H9 (cell line): ENCODE data around the gene OR8B12. TPM values are rescaled to one million over a fixed set of nuclear protein-coding genes. Genes with fewer than 3 reads are reported as not detected.

Source experiments
- DNase-seq: peaks from one replicate; pipeline ENCODE4 v3.0.0-alpha.2; 2017
- H2AFZ ChIP-seq: one replicate; pipeline ENCODE4 v1.6.1; 2013; ENCODE audit warnings: mild to moderate bottlenecking, low read length, control low read depth, moderate library complexity
- H2AK5ac ChIP-seq: 2 replicates; pipeline ENCODE4 v1.6.1; 2013; ENCODE audit warnings: low read length, control low read depth, mixed read lengths; ENCODE audit not compliant: insufficient read length
- H2BK120ac ChIP-seq: one replicate; pipeline ENCODE4 v1.6.1; 2013; ENCODE audit warnings: low read depth, mild to moderate bottlenecking, low read length, control low read depth, inconsistent platforms; ENCODE audit not compliant: poor library complexity, severe bottlenecking
- H2BK12ac ChIP-seq: 2 replicates; pipeline ENCODE4 v1.6.1; 2013; ENCODE audit warnings: low read length, control low read depth, mixed read lengths, low read depth; ENCODE audit not compliant: insufficient read length
- H2BK15ac ChIP-seq: 2 replicates; pipeline ENCODE4 v1.6.1; 2013; ENCODE audit warnings: low read depth, low read length, control low read depth
- H2BK20ac ChIP-seq: one replicate; pipeline ENCODE4 v1.6.1; 2013; ENCODE audit warnings: low read depth, mild to moderate bottlenecking, low read length, control low read depth, inconsistent platforms; ENCODE audit not compliant: poor library complexity, severe bottlenecking
- H2BK5ac ChIP-seq: 2 replicates; pipeline ENCODE4 v1.6.1; 2013; ENCODE audit warnings: low read length, control low read depth, mixed read lengths; ENCODE audit not compliant: insufficient read length
- H3K14ac ChIP-seq: 2 replicates; pipeline ENCODE4 v1.6.1; 2013; ENCODE audit warnings: low read length, control low read depth; ENCODE audit not compliant: insufficient read depth
- H3K18ac ChIP-seq: 2 replicates; pipeline ENCODE4 v1.6.1; 2013; ENCODE audit warnings: low read depth, mild to moderate bottlenecking, mixed read lengths, low read length, control low read depth; ENCODE audit not compliant: insufficient read length
- H3K23ac ChIP-seq: 2 replicates; pipeline ENCODE4 v1.6.1; 2013; ENCODE audit warnings: low read length, control low read depth, mixed read lengths, low read depth; ENCODE audit not compliant: insufficient read length
- H3K23me2 ChIP-seq: 2 replicates; pipeline ENCODE4 v1.6.1; 2013; ENCODE audit warnings: low read depth, mild to moderate bottlenecking, mixed read lengths, low read length, control low read depth; ENCODE audit not compliant: insufficient read length, poor library complexity, severe bottlenecking
- H3K27ac ChIP-seq: 2 replicates; pipeline ENCODE4 v1.5.1; 2013; ENCODE audit warnings: low read length, control low read depth, mixed read lengths, low read depth; ENCODE audit not compliant: insufficient read length
- H3K27me3 ChIP-seq: 2 replicates; pipeline ENCODE4 v1.6.1; 2013; ENCODE audit warnings: low read length, control low read depth, inconsistent platforms; ENCODE audit not compliant: insufficient read depth
- H3K4ac ChIP-seq: 2 replicates; pipeline ENCODE4 v1.6.1; 2013; ENCODE audit warnings: low read depth, mild to moderate bottlenecking, control low read depth, inconsistent platforms, low read length, moderate library complexity
- H3K4me1 ChIP-seq: 2 replicates; pipeline ENCODE4 v1.6.1; 2013; ENCODE audit warnings: low read length, control low read depth, inconsistent platforms; ENCODE audit not compliant: insufficient read depth
- H3K4me2 ChIP-seq: 2 replicates; pipeline ENCODE4 v1.6.1; 2013; ENCODE audit warnings: low read length, control low read depth, mixed read lengths; ENCODE audit not compliant: insufficient read length, insufficient read depth
- H3K56ac ChIP-seq: 2 replicates; pipeline ENCODE4 v1.6.1; 2013; ENCODE audit warnings: low read depth, mild to moderate bottlenecking, mixed read lengths, low read length, control low read depth; ENCODE audit not compliant: insufficient read length
- H3K79me1 ChIP-seq: 2 replicates; pipeline ENCODE4 v1.6.1; 2013; ENCODE audit warnings: low read depth, mild to moderate bottlenecking, moderate library complexity, low read length, control low read depth, inconsistent platforms; ENCODE audit not compliant: insufficient read depth, poor library complexity, severe bottlenecking
- H3K79me2 ChIP-seq: 2 replicates; pipeline ENCODE4 v1.6.1; 2013; ENCODE audit warnings: low read length, control low read depth, inconsistent platforms; ENCODE audit not compliant: insufficient read depth
- H3K9ac ChIP-seq: 2 replicates; pipeline ENCODE4 v1.6.1; 2013; ENCODE audit warnings: low read length, control low read depth, mixed read lengths; ENCODE audit not compliant: insufficient read length; ENCODE audit errors: extremely low read depth
- H3K9me3 ChIP-seq: one replicate; pipeline ENCODE4 v1.6.1; 2013; ENCODE audit warnings: low read depth, low read length, inconsistent platforms; ENCODE audit not compliant: control insufficient read depth
- H3T11ph ChIP-seq: one replicate; pipeline ENCODE4 v1.6.1; 2013; ENCODE audit warnings: mild to moderate bottlenecking, low read length, control low read depth, inconsistent platforms
- H4K20me1 ChIP-seq: one replicate; pipeline ENCODE4 v1.6.1; 2013; ENCODE audit not compliant: control insufficient read depth, insufficient read length, insufficient read depth
- H4K5ac ChIP-seq: 2 replicates; pipeline ENCODE4 v1.6.1; 2013; ENCODE audit warnings: low read depth, mild to moderate bottlenecking, mixed read lengths, low read length, control low read depth; ENCODE audit not compliant: insufficient read length
- H4K8ac ChIP-seq: replicated peaks from 2 replicates; pipeline ENCODE4 v1.6.1; 2013; ENCODE audit warnings: low read length, control low read depth, mixed read lengths, low read depth; ENCODE audit not compliant: insufficient read length
- H4K91ac ChIP-seq: 2 replicates; pipeline ENCODE4 v1.6.1; 2013; ENCODE audit warnings: low read depth, mild to moderate bottlenecking, moderate library complexity, mixed read lengths, low read length, control low read depth; ENCODE audit not compliant: insufficient read length
- H3K27ac Mint-ChIP-seq, 3 experiments: 2 replicates in 2 of 3; 3 replicates in 1 of 3; pipeline ENCODE4 v1.8.0; 2020 to 2021; ENCODE audit warnings: mixed read lengths in 3 of 3, mild to moderate bottlenecking in 1 of 3, moderate library complexity in 1 of 3
- H3K27me3 Mint-ChIP-seq: 2 replicates; pipeline ENCODE4 v1.8.0; 2021; ENCODE audit warnings: low read depth, mild to moderate bottlenecking, moderate library complexity, mixed read lengths
- H3K36me3 Mint-ChIP-seq, 3 experiments: 2 replicates in 2 of 3; 3 replicates in 1 of 3; pipeline ENCODE4 v1.8.0; 2020 to 2021; ENCODE audit warnings: low read depth in 3 of 3, mixed read lengths in 3 of 3; ENCODE audit not compliant: insufficient read depth in 1 of 3
- H3K4me1 Mint-ChIP-seq, 2 experiments: 2 replicates each; pipeline ENCODE4 v1.8.0; 2020; ENCODE audit warnings: mixed read lengths in 2 of 2
- H3K4me3 Mint-ChIP-seq, 2 experiments: 2 replicates in 1 of 2; 3 replicates in 1 of 2; pipeline ENCODE4 v1.8.0; 2020 to 2021; ENCODE audit warnings: mild to moderate bottlenecking in 2 of 2, mixed read lengths in 2 of 2, moderate library complexity in 1 of 2
- H3K9me3 Mint-ChIP-seq, 2 experiments: 2 replicates in 1 of 2; 3 replicates in 1 of 2; pipeline ENCODE4 v1.8.0; 2020; ENCODE audit warnings: mild to moderate bottlenecking in 2 of 2, mixed read lengths in 2 of 2, moderate library complexity in 1 of 2
- CTCF ChIP-seq: fragments of 200-600 bp; sonication (generic); conservative IDR thresholded peaks from 3 replicates; pipeline ENCODE4 v1.8.0; 2021; ENCODE audit warnings: antibody characterized with exemption, mild to moderate bottlenecking
- WGBS: extraction: QIAGEN DNeasy Blood & Tissue Kit; methylation state at CpG from one replicate; pipeline ENCODE4 v1.1.7; 2013; ENCODE audit warnings: missing lambda C conversion rate, low lambda C conversion rate, mixed read lengths; ENCODE audit not compliant: insufficient read length; ENCODE audit errors: extremely low coverage; 5-methylcytosine and 5-hydroxymethylcytosine counted together
- total RNA-seq: library from RNA; stranded (reverse); gene quantifications from 2 replicates; pipeline ENCODE4 v1.2.1, GENCODE V29; 2021

The OR8B12 gene
- total RNA-seq, 1 experiment from 2014 or later = not detected

GRCh38 chr11:124556828-124557227 lies 13.4 kb upstream of the OR8B12 start:
- Histone ChIP-seq H3K4me1 (no peaks in the 10 kb centered on the region), H3K23me2 (no peaks in the 10 kb centered on the region), H3T11ph (no peak overlapping the region), H3K9me3 (no peaks in the 10 kb centered on the region), H3K4ac (no peak overlapping the region), H4K91ac (no peak overlapping the region), H3K14ac (no peak overlapping the region), H2BK5ac (no peak overlapping the region), H3K79me1 (no peaks in the 10 kb centered on the region), H2AK5ac (no peak overlapping the region), H3K4me2 (no peak overlapping the region), H3K27ac (no peak overlapping the region), H4K20me1 (no peaks in the 10 kb centered on the region), H3K23ac (no peak overlapping the region), H4K5ac (no peak overlapping the region), H3K9ac (no peak overlapping the region), H2BK15ac (no peak overlapping the region), H4K8ac (no peak overlapping the region), H2AFZ (no peak overlapping the region), H2BK12ac (no peak overlapping the region), H3K27me3 (no peaks in the 10 kb centered on the region), H3K56ac (no peak overlapping the region), H2BK20ac (no peak overlapping the region), H3K18ac (no peak overlapping the region), H2BK120ac (no peak overlapping the region), H3K79me2 (no peaks in the 10 kb centered on the region)
- no peak overlapping the region for H3K27ac Mint-ChIP-seq
- no peak for DNase-seq
- peaks cover 14% of the 10 kb centered on the region for H3K27me3 Mint-ChIP-seq
- H3K9me3 Mint-ChIP-seq = peaks cover 0 to 4% of the 10 kb centered on the region in 2 experiments; a peak in 2 of 5 replicates
- TF ChIP-seq CTCF = no peak
- no CpG with 5 or more reads among the region's 2 CpGs for WGBS
- H3K36me3 Mint-ChIP-seq = no peaks in the 10 kb centered on the region
- no peak overlapping the region for H3K4me3 Mint-ChIP-seq
- H3K4me1 Mint-ChIP-seq = no peaks in the 10 kb centered on the region
